Stimulated activated CD4-positive, alpha-beta T cell treated with anti-CD3 and anti-CD28 coated beads, Interleukin-15, amount 100 ng/mL, for 48 hours (primary cell): Measurements from ENCODE around the gene CARMIL1.
"Not testable (repeated sequence)": the region's sequence is repeated elsewhere in the genome, so short reads cannot be mapped to it uniquely, and the experiment has no call there.

Experiments
- DNase-seq, 2 donors: peaks; one replicate each; pipeline ENCODE4 v3.0.0-alpha.2; 2020; ENCODE audit warnings: low read depth in 2 of 2

Gene CARMIL1

DNA sequence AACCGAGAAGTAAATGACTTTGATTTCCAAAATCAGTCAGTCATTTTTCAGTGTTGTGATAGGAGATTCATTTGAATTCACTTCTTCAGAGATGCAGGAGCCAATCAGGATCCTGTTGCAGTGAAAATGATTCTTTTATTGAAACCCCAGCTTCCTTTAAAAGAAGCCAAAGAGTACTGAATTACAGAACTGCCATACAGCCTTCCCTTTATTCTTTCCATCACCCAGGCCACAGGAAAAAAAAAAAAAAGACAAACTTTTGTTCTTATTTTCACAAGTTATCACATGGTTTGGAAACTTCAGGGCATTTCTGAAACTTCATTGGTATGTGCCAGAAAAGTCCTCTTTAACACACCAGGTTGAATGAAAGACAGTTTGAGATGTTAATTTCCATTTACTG lies 1.8 kb upstream of the CARMIL1 start:
- no peak for DNase-seq

DNA sequence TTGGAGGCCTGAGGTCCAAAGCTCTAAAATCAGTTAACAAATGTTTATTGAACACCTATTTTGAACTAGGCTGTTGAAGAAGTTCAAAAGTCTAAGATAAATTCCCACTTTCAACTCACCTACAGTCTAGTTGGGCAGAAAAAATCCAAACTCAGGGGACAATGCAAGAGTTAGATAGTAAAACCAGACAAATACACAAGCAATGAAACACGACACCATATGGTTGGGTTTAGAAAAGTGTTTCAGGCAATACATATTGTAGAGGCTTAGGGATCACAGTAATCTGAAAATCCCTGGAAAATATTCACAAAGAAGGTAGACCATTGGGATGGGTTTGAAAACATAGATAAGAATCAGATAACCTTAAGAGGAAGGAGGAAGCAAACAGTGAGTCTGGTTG lies 1.3 kb upstream of the CARMIL1 start:
- no peak for DNase-seq

DNA sequence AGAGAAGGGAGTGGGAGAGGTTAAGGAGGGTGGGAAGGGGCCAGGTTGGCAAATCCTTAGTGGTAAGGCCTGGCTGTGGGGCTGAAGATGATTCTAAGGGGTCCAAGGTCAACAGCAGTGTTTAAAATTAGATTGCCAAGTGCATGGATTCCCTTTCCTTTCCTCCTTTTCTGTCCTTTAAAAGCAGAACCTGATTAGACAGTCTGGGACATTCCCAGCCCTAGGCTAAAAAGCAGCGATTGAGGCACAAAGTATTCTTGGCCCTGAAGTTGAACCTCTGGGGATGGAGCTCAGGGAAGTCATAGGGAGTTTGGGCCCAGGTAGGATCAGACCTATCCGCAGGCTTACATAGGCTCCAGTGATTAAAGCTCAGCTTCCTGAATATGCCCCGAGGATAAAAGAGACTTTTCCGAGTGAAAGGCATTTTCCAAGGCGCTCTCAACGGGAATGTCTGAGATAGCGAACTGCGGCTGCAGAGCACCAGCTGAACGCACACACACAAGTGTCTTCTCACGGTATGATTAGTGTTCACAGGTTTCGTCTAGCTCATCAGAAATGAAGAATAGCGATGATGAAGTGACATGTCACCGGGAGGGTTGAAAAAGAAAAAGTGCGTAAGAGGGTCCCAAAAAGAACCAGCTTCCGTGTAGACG lies 787 bp upstream of the CARMIL1 start:
- no peak for DNase-seq

DNA sequence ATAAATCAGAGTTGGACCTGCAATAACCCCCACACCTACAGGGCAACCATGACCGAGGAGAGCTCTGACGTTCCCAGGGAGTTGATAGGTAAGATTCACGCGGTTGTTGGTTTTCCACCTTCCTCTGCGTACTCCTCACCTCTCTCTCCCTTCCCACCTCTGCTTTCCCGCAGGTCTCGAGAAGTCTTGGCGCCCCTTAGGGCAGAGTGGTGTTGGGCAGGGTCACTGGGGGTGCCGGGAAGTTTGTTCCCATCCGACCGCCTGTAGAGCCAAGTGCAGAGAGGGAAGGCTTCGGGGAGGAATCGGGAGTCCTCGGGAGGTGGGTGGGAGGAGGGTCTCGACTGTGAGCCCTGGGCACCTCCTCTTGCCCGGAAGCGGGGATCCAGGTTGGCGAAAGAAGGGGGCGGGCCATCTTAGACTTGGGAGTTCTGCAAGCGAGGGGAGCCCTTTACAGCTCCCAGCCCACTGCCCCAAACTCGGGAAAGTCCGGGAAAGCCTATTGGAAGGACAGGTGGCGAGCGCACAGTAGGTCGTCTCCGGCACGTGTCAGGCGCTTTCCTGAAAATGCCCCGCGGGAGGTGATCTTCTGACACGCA lies 672 bp downstream of the CARMIL1 start:
- DNase-seq = no peak

DNA sequence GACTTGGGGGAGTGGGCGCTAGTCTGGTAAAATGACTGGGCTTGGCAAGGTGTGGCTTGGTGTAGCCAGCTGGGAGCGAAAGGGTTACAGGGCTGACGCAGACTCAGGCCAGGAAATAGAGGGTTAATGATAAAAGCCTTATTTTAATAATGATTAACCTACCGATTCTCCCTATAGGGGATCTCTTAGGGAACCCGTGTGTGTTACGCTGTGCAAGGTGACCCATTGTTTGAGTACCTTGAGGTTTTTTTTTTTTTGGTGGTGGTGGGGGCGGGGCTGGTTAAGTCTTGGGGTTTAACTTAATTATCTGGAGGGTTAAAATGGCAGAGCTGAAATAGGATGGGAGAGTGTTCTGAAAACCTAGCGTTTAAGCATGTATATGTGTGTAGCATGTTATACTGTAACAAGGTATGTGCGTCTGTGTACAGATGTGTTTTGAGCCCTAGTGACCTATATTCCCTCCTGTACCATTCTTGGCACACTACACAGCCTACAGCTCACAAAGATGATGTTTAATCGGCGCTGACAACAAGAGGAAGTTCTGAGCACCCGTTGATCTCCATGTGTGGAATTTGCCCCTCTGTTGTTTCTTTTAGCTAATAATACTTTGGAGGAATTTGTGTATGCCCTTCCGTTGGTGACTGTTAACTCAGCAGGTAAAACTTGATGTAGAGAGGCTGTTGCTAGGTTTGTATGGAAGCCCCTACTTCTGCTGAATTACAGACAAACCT lies 1.3 kb downstream of the CARMIL1 start:
- no peak for DNase-seq

DNA sequence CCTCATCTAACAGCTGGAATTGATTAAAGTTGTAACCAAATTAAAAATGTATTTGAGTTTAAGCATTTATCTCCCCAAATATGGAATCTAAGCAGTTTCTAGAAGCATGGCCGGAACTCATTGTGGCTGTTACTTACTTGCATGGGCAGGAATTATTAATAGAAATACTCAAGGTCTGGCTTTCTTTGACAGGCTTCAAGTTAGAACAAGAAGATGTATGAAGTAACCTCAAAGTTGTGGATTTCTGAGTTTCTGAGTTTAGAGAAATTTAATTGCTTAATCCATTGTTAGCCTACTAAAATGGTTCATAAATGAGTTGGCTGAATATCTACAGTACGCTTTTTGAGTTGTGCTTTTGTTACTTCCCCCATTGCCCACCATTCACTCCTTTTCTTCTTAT lies 7.7 kb downstream of the CARMIL1 start:
- no peak for DNase-seq

DNA sequence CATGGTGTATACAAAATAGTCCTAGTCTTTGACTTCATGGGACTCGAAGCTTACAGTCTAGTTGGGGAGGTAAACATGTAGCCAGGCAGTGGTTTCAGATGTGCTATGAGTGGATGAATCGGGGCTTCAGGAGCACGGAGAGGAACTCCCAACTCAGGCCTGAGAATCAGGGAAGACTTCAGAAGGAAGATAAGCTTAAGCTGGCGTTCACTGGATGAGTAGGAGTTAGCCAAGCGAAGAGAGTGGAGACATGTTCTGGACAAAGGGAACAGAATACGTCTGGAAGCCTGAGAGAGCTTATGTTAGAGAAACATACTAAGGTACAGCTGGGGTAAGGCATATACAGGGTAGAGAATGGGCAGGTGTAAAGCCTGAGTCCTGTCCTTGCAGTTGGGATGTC lies 8.8 kb downstream of the CARMIL1 start:
- no peak for DNase-seq

DNA sequence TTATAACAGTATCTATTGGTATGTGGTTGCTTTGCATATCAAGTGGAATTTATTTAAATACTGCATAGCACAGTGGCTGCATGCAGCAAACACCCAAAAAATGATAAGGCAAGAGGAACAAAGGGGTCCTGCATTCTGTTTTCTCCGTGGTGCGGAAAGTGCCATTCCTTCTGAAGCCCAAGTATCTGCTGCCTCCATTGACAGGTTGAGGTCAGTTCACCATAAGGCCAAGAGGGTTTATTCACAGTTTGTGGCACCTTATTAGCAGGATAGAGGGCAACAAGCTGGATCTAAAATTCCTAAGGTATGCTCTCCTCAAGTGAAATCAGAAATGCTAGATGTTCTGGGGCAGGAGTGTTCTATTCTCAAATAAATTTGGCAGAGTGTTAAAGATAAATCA lies 9.3 kb downstream of the CARMIL1 start:
- no peak for DNase-seq

DNA sequence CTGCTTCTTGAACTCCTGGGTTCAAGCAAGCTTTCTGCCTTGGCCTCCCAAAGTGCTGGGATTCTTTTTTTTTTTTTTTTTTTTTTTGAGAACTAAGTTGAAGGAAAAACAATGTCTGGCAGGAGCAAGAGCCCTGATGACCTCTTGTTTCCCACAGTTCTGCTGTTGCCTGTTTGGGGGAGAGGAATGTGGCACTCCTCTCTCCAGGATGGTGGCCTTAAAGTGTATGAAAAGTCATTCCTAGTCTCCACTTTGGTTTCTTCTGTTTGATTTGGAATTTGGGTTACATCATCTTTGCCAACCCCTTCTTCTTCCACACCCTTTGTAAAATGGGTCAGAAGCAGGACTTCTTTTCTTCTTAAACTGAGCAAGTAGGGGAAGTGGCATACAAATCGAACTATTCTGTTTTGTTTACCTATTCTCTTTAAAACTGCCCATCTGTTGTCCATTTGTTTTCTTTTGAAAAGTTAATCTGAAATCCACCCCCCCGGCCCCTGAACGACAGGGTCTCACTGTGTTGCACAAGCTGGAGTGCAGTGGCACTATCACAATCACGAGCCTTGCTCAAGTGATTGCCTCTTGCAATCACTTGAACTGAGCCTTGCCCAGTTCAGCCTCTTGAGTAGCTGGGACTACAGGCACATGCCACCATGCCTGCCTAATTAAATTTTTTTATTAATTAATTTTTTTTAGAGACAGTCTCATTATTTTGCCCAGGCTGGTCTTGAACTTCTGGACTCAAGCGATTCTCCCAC lies 11.3 kb downstream of the CARMIL1 start:
- DNase-seq = no peak

DNA sequence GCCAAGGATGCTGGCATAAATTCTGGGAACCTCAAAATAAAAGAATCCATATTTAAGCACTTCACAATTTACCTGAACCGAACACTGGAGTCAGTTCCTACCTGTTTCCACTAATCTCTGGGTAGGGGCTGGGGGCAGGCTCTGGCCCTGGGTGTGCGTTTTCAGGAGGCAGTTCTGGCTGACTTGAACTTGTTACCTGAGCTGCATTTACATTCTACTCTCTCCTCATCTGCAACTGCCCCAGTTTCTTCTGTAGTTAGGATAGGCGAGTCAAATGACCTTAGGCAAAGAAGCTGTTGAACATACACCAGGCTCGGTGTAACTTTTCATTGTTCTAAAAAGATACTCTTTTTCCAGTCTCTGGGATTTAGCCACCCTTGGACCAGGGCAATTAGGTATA lies 13.2 kb downstream of the CARMIL1 start:
- DNase-seq = no peak

DNA sequence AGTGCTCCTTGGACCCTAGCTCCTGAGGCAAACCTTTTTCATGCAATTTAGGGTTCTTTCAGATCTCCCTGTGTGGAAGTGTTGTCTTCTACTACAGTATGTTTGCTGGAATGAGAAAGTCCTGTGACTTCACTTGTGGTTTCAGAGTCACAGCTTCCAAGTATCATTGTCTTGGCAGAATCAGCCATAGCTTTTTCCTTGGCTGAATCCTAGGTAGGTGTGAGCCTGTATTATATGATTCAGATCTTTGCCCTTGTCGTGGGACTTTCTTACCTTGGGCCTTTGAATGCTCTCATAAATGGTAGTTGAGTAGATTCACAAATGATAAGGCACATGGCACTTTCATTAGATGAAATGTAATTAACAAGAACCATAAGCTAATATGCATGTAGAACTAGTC lies 16.5 kb downstream of the CARMIL1 start:
- no peak for DNase-seq

DNA sequence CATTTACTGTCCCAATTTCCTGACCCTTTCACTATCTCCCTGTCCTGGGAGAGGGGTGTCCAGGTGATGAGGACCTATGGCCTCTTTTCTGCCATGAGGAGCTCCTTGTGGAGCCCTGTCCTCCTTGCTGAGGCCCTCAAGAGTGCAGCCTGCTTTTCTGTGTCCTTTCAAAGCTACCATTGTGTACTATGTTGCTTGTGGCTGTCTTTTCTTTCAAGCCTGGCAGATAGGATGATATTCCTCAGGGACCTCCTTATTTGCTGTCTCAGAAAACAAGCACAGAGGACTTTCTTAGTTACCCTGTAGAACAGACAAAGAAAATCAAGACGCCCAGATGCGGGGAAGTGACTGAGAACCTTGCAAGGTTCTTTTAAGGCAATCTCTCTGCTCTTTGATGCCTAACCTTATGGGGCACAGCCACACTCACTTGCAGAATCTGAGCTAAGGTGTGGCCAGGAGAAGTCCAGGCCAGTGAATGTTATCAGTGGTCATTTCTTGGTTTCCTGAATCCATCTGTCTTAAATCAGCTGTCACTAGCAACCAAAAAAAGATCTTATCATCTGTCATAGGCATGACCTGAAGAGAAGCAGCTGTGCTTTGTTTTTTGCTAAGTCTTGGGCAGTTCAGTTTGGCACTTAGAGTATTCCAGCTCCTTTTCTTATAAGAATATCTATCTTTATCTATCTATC lies 17.2 kb downstream of the CARMIL1 start:
- no peak for DNase-seq

DNA sequence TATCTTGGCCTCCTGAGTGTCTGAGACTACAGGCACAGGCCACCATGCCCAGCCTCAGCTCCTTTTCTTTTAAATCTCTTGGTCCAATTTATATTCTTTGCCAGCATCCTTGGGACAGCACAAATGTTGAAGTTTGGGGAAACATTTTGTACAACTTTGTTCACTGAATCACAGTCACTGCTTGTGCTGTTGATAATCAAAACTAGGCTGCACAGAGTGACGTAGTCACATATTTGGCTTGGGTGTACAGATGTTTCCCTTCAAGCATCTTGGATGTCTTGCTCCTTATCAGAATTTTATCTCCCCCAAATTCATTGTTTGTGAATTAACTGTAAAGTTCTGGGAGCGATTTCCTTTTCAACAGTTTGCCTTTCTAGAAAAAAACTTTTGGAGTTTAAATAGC lies 17.9 kb downstream of the CARMIL1 start:
- no peak for DNase-seq

DNA sequence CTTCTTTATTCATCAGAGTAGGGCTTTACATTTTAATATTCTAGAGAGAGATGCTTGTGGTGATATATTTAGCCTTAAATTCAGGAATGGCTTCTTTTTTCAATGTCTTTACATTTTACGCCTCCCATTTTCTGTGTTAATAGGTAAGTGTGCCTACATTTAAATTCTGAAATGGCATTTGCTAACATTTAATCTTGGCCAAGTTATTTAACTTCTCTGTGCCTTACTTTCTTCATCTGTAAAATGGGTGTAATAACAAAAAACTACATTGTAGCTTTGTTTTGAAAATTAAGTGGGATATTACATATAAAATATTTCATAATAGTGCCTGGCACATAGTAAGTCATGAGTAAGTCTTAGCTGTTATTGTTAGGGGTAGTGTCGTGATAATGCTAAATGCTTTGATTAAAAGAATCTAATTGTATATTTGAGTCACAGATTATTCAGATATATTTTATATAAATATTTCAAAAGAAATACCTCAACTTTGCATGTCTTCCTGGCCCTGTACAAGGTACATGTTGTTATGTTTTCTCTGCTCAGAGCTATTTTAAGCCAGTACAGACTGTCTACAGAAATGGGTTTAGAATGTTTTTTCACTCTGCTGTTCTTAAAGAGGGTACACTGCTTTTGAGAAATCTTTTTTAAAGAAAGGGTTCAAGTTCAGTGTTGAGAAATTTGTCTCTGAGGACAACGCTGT lies 18.8 kb downstream of the CARMIL1 start:
- DNase-seq = no peak

DNA sequence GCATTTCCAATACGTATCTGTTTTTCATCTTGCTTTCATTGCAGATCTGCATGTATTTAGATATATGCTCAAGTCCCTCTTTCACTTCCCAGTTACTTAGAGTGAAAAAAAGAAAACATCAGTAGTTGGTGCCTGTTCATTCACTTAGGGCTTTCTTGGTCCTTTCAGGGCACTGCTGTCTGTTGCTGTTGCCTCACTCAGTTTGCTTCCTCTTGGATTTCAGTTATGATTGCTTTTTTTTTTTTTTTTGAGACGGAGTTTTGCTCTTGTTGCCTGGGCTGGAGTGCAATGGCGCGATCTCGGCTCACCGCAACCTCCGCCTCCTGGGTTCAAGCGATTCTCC lies 19.3 kb downstream of the CARMIL1 start:
- not testable (repeated sequence) for DNase-seq

DNA sequence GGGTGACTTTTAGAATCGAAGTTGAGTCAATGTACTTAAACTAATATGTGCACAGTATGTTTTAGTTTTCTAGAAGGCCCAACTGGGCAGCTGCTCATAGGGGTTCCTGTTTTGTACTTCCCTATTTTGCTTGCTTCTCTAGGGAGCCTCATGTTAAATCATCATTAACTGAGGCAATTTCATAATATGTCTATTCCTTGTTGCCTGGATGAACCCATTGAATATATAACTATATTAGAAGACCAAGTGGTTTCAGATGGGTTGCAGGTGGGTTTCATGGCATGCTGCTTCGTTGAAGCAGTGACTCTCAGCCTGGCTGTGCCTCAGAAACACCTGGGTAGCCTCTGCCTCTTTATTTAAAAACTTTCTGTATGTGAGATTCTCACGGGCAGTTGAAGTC lies 22.2 kb downstream of the CARMIL1 start:
- DNase-seq = no peak

DNA sequence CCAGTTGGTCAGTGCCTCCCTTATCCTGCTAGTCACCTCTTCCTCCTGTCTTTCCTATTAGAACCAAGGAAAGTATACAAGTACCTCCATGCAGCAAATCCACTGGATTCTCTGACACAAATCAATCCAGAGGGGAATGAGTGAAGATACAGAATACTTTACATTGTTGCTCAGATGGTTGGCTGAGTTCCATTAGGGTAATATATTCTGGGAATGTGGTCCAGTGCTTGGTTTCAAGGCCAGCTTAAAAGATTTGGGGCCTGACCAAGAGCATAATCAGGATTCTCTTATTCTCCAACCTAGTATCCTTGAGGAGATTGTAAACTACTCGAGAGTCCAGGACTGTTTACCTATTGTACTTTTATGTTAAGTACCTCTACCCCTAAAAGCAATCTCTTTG lies 23.0 kb downstream of the CARMIL1 start:
- no peak for DNase-seq

DNA sequence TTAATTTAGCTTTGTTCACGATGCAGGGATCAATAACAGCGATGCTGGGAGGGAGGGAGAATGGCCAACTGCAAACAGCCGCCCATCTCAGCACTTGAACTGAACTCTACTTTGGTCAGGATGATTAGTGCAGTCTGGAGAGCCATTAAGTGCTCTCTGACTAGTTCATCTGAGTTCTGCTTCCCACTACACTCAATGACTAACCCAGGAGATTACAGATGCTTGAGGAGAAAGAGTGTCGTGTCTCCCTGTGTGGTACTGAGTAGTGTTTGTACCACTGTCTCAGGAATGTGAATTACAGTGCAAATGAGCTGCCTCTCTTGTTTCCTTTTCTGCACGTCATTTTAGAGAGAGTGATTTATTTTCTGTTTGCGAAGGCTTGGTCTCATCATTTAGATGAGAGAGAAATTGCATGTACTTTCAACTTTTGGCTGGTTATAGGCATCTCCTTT lies 23.5 kb downstream of the CARMIL1 start:
- no peak for DNase-seq

DNA sequence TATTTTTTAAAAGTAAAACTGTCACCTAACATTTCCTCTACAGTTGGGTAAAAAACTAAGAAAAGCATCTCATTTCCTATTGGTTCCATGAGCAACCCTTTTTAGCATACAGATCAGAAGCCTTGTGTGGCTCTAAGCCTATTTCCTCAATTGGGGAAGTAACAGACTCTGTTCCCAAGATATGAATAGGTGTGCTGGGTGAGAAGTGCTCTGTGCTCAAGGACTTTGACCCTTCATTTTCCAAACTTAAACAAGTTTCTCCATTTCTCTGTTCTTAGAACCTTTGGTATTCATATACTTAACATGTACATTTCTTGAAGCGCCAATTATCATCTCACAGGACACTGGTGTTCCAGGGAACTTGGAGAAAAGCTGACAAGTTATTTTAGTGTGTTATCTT lies 24.1 kb downstream of the CARMIL1 start:
- DNase-seq = no peak

DNA sequence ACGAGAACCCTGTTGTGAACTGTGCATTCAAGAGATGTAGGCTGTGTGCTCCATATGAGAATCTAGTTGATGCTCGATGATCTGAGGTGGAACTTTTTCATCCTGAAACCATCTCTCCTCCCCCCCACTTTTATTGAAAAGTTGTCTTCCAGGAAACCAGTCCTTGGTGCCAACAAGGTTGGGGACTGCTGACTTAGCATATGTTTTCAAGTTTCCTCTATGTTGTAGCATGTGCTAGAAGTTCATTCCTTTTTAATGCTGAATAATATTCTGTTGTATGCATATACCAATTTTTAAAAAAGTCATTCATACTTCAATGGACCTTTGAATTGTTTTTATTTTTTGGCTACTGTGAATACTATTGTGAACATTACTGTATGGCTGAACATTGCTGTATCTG lies 27.2 kb downstream of the CARMIL1 start:
- DNase-seq = no peak

DNA sequence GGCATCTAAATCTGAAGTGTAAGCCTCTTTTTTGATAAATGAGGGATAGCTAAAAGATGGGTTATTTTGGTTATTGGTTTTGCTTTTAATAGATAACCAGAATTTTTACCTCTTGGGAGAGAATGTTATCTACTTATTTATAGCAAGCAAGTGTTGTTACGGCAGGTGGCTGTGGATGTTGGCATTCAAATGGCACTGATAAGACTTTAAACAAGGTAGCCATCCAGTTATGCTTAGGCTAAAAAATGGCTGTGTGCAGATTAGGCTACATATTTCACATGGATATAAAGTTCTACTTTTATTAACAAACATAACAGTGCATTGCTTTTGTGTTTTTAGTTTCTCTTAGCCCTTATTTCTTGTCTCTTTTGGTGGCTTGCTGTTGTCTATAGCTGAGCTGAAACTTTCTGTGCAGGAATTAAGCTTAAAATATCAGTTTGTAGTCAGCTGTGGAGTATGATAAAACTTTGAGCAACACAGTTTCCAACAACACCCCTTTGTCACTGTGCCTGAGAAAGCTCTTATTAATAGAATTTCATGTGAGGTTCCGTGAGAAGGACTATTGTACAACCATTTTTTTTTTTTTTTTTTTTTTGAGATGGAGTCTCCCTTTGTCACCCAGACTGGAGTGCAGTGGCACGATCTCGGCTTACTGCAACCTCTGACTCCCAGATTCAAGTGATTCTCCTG lies 28.8 kb downstream of the CARMIL1 start:
- no peak for DNase-seq
